OCI-M2 (cell line): ENCODE measurements around the gene SLC41A3.
"Not testable (repeated sequence)": the region's sequence is repeated elsewhere in the genome, so short reads cannot be mapped to it uniquely, and the experiment has no call there.

ENCODE experiments used
- DNase-seq: peaks from one replicate; lab custom pipeline; 2025; ENCODE audit not compliant: unreplicated experiment; lab: John Stamatoyannopoulos, UW

Gene SLC41A3

GRCh38 chr3:125959317-125960065 lies 124.4 kb downstream of the SLC41A3 start:
- DNase-seq = no peak

GRCh38 chr3:125958511-125959316 lies 125.2 kb downstream of the SLC41A3 start:
- no peak for DNase-seq

- no peak for DNase-seq
Observed at GRCh38 chr3:125957674-125958510, 126.0 kb downstream of the SLC41A3 start.

- not testable (repeated sequence) for DNase-seq
Observed at GRCh38 chr3:125957020-125957419, 126.9 kb downstream of the SLC41A3 start.
